ENCODE measurements around the gene RAD23A.
"Not testable (repeated sequence)": the region's sequence is repeated elsewhere in the genome, so short reads cannot be mapped to it uniquely, and the experiment has no call there.

RAD23A gene

DNA sequence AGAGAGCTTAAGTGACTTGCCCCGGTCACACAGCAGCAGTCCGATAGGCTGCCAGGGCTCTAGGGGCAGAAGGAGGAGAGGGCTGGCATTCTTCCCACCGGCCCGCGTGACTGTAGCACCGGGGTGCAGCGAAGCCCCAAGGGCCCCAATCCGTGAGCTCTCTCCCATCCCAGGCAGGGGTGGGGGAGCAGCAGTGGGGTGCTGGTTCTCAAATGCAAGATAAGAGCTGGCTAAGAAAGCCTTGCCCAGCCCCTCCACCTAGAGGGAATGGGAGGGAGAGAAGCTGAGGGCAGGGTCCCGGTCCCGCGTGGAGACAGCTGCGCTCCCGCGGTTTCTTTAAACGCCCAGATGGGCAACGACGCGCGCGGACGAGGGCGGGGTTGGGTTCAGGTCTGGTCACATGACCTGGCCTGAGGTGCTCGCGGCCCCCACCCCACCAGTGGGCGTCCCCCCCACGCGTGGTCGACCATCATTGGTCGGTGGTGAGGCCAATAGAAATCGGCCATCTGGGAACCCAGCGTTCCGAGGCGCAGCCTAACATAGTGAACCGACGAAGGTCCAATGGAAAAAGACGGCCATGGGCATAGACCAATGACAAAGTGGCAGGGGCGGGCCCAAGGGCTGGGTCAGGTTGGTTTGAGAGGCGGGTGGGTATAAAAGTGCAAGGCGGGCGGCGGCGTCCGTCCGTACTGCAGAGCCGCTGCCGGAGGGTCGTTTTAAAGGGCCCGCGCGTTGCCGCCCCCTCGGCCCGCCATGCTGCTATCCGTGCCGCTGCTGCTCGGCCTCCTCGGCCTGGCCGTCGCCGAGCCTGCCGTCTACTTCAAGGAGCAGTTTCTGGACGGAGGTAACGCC lies 7.5 kb upstream of the RAD23A start, which contains the start of gene CALR:
Gene CALR, plus strand, starts transcription at position 683 of the 852 bp plus-strand sequence. Its CDS starts 71 bp downstream, at position 754.
- peak; percentile 65 for FAIRE-seq

- FAIRE-seq, result no peak
These were observed 6.7 kb upstream of the RAD23A start for GRCh38 chr19:12938779-12939601.

DNA sequence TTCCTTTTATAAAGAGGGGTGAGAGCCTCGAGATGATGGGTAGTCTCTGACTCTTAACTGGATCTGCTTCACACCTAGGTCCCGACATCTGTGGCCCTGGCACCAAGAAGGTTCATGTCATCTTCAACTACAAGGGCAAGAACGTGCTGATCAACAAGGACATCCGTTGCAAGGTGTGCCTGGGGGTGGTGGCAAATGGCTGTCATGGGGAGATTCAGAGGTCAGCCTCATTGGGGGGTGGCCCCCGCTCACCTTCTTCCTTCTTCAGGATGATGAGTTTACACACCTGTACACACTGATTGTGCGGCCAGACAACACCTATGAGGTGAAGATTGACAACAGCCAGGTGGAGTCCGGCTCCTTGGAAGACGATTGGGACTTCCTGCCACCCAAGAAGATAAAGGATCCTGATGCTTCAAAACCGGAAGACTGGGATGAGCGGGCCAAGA lies 5.7 kb upstream of the RAD23A start:
- FAIRE-seq, result no peak

GRCh38 chr19:12940897-12941296 lies 4.8 kb upstream of the RAD23A start:
- FAIRE-seq, result no peak

GRCh38 chr19:12943437-12944044 lies 2.1 kb upstream of the RAD23A start:
- FAIRE-seq, result no peak

GRCh38 chr19:12944104-12944674 lies 1.5 kb upstream of the RAD23A start:
- no peak for FAIRE-seq

DNA sequence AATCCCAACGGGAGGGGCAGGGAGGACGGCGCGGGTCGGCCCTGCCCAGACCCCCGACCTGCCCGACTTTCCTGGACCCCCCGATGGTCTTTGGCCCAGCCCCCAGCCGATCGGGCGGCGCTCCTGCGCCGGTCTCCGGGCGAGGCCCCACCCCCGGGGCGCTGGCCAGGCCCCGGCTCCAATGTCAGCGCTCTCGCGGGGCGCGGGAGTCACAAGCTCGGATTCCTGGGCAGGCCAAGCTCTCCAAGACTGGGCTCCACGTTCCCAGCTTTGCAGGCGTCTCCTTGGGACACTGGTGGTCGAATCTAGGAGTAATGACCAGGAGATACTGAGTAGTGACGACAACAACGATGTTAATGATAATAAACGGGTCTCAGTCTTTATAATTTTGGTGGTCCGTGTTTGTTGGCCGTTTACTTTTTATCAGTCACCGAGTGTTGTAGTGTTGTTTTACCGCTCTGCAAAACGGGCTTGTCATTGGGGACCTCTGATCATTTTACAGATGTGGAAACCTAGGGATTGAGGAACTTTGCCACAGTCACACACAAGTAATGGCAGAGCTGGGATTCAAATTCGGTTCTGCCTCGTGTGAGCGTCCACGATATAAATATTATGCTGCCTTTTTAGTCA lies 545 bp downstream of the RAD23A start:
- no peak for FAIRE-seq

DNA sequence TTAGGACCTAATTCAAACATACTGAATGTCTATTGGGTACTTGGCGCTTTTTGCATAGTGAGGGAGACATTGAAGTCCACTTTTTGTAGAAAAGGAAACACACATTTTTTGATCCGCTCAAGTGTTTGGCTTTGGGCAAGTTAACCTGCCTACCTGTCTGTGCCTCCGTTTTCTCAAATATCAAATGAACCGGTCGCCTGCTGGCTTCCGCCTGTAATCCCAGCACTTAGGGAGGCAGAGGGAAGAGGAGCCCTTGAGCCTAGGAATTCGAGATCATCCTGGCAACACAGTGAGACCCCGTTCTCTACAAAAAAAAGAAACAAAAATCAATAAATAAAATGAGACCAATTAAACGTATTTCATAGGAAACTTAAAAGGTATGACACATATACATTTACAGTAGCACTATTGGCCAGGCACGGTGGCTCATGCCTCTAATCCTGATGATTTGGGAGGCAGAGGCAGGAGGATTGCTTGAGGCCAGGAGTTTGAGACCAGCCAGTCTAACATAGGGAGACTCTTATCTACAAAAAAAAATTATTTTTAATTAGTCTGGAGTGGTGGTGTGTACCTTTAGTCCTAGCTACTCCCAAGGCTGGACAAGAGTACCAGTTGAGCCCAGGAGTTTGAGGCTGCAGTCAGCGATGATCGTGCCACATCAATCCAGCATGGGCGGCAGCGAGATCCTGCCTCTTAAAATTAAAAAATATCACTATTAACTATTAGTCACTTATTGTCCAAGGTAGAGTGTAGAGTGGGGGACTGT lies 1.3 kb downstream of the RAD23A start:
- no peak for FAIRE-seq

DNA sequence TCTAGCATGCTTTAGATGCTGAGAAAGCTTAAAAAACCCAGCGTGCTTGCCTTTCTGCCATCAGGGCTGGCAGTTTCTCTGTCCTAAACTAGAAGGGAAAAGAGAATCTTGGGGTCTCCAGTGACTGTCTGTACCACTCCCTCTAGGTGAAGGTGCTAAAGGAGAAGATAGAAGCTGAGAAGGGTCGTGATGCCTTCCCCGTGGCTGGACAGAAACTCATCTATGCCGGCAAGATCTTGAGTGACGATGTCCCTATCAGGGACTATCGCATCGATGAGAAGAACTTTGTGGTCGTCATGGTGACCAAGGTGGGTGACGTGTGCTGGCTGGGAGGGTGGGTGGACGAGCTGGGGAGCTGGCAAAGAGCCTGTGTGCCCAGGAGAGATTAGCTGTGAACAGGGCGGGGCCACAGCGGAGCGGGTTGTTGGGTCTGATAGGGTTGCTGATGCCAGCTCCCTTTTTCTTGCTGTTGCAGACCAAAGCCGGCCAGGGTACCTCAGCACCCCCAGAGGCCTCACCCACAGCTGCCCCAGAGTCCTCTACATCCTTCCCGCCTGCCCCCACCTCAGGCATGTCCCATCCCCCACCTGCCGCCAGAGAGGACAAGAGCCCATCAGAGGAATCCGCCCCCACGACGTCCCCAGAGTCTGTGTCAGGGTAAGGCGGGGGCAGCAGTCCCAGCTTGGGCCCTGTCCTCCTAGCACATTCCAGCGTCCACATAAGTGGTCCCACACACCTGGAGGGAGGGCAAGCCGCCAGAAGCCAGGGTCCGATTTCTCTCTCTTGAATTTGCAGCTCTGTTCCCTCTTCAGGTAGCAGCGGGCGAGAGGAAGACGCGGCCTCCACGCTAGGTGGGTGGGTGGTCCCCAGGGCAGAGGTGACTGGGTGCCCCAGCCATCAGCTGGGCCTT lies 2.3 kb downstream of the RAD23A start:
- no peak for FAIRE-seq

DNA sequence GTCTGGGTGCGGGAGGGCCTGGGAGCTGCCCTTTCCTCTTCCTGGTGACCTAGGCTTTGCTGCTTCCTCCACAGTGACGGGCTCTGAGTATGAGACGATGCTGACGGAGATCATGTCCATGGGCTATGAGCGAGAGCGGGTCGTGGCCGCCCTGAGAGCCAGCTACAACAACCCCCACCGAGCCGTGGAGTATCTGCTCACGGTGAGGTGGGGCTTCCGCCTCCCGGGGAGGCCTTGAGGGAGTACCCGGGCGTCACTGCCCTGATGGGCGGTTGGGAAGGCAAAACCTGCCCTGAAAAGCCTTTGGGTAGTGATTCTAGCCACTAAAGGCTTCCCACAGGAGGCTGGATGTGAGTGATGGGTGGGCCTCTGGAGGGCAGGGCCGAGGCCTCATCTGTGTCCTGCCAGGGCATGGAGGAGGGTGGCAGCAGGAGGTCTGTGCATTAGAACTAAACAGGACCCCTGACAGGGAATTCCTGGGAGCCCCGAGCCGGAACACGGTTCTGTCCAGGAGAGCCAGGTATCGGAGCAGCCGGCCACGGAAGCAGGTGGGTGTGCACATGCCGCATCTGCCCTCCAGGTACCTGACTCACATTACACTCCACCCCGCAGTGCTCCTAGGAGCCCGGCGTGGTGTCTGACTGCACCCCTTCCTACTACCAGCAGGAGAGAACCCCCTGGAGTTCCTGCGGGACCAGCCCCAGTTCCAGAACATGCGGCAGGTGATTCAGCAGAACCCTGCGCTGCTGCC lies 3.1 kb downstream of the RAD23A start:
- no peak for FAIRE-seq

DNA sequence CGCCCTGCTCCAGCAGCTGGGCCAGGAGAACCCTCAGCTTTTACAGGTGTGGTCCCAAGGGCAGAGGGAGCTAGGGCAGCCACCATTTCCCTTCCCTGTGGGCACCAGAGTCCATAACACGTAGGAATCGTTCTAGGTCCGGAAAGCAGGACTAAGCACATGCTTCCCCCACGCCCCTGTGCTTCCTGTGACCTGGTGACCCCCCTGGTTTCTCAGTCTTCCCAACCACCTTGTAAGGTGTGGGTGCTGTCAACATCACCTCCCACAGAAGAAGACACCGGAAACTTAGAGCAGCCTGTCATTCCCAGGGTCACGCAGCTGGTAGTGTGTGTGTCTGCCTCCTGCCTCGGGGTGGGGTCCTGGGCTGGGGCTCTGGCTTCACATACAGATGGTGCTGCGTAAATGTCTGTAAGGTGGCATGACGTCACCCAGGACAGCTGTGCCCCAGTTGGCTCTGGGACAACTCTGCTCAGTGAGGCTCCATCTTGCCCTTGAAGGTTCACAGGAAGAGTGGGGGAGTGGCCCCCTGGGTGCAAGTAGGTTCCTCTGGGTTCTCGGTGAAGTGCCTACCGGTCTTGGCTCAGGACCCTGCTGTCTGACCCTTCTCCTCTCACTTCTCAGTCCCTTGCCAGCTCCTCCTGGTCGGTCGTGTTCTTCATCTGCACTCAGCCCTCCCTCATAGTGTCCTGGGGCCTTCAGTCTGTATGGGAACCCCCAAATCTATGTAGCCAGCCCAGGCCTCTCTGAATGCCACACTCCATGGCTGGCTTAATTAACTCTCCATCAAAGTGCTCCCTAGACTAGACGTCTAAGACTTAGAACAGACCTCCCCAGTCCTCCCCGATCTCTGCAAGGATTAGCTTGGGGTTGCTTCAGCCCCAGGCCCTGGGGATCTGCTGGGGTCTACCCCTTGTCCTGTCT lies 4.0 kb downstream of the RAD23A start:
- FAIRE-seq, result no peak

GRCh38 chr19:12952050-12952449 lies 6.4 kb downstream of the RAD23A start:
- not testable (repeated sequence) for FAIRE-seq

- no peak for FAIRE-seq
These were observed 7.0 kb downstream of the RAD23A start for GRCh38 chr19:12952488-12953137.

GRCh38 chr19:12953138-12953798 lies 7.6 kb downstream of the RAD23A start:
- FAIRE-seq, result no peak

- FAIRE-seq, result no peak
These were observed 8.3 kb downstream of the RAD23A start for GRCh38 chr19:12953799-12954611.

- no peak for FAIRE-seq
These were observed 8.9 kb downstream of the RAD23A start for GRCh38 chr19:12954612-12954962.

DNA sequence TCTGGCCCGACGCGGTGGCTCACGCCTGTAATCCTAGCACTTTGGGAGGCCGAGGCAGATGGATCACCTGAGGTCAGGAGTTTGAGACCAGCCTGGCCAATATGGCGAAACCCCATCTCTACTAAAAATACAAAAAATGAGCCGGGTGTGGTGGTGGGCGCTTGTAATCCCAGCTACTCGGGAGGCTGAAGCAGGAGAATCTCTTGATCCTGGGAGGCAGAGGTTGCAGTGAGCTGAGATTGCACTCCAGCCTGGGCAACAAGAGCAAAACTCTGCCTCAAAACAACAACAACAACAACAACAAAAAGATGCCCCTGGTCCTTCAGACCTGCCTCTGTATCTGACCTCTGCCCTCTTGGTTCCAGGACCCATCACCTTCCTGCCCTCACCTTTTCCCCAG lies 9.9 kb downstream of the RAD23A start:
- not testable (repeated sequence) for FAIRE-seq
